MM.1S (cell line): Measurements from ENCODE around the gene KIF16B.

Experiments used
- DNase-seq: peaks from one replicate; pipeline ENCODE4 v3.0.0-alpha.2; 2015
- H2AFZ ChIP-seq: fragments of 300-600 bp; sonication (generic); 2 replicates; pipeline ENCODE4 v1.6.0; 2016; ENCODE audit warnings: antibody characterized with exemption, low read length
- H3F3A ChIP-seq: fragments of 300-600 bp; sonication (generic); 2 replicates; pipeline ENCODE4 v1.6.1; 2016; ENCODE audit warnings: mild to moderate bottlenecking, antibody characterized with exemption, low read length, moderate library complexity, mixed read lengths; ENCODE audit not compliant: insufficient read depth
- H3K27ac ChIP-seq: fragments of 300-600 bp; sonication (generic); 2 replicates; pipeline ENCODE4 v1.5.1; 2016; ENCODE audit warnings: mild to moderate bottlenecking, low read length
- H3K27me3 ChIP-seq: fragments of 300-600 bp; sonication (generic); replicated peaks from 2 replicates; pipeline ENCODE4 v1.6.0; 2016; ENCODE audit warnings: low read length; ENCODE audit not compliant: insufficient read depth
- H3K36me3 ChIP-seq: fragments of 300-600 bp; sonication (generic); replicated peaks from 2 replicates; pipeline ENCODE4 v1.6.1; 2016; ENCODE audit warnings: mild to moderate bottlenecking, low read length, mixed read lengths; ENCODE audit not compliant: insufficient read depth
- H3K4me1 ChIP-seq: fragments of 300-600 bp; sonication (generic); 2 replicates; pipeline ENCODE4 v1.6.1; 2016; ENCODE audit warnings: low read length, mixed read lengths
- H3K4me2 ChIP-seq: fragments of 300-600 bp; sonication (generic); 2 replicates; pipeline ENCODE4 v1.6.0; 2016; ENCODE audit warnings: low read depth, low read length
- H3K4me3 ChIP-seq: fragments of 300-600 bp; sonication (generic); 2 replicates; pipeline ENCODE4 v1.5.1; 2016; ENCODE audit warnings: low read length, mixed read lengths
- H3K79me2 ChIP-seq: fragments of 300-600 bp; sonication (generic); 2 replicates; pipeline ENCODE4 v1.6.1; 2016; ENCODE audit warnings: mixed run types, low read length, mixed read lengths
- H3K9ac ChIP-seq: fragments of 300-600 bp; sonication (generic); 2 replicates; pipeline ENCODE4 v1.6.1; 2016; ENCODE audit warnings: low read length, mixed read lengths
- H3K9me2 ChIP-seq: fragments of 300-600 bp; sonication (generic); replicated peaks from 2 replicates; pipeline ENCODE4 v1.6.1; 2016; ENCODE audit warnings: mild to moderate bottlenecking, low read length, mixed read lengths; ENCODE audit not compliant: insufficient read depth
- H3K9me3 ChIP-seq: fragments of 300-600 bp; sonication (generic); replicated peaks from 2 replicates; pipeline ENCODE4 v1.6.1; 2016; ENCODE audit warnings: mild to moderate bottlenecking, low read length, mixed read lengths; ENCODE audit not compliant: insufficient read depth
- H4K20me1 ChIP-seq: fragments of 300-600 bp; sonication (generic); 2 replicates; pipeline ENCODE4 v1.6.1; 2016; ENCODE audit warnings: mild to moderate bottlenecking, low read length, moderate library complexity, mixed read lengths; ENCODE audit not compliant: insufficient read depth
- CTCF ChIP-seq: fragments of 300-600 bp; sonication (generic); IDR thresholded peaks from 2 replicates; pipeline ENCODE4 v1.5.1; 2016; ENCODE audit warnings: antibody characterized with exemption, low read length, mixed read lengths
- EZH2 ChIP-seq: fragments of 300-600 bp; sonication (generic); optimal IDR thresholded peaks from 2 replicates; pipeline ENCODE3; 2017; ENCODE audit warnings: low read depth, mild to moderate bottlenecking, antibody characterized with exemption, low read length, mixed read lengths
- EZH2phosphoT487 ChIP-seq: fragments of 300-600 bp; sonication (generic); IDR thresholded peaks from 2 replicates; pipeline ENCODE4 v1.6.1; 2018; ENCODE audit warnings: antibody characterized with exemption, low read length

KIF16B gene

GRCh38 chr20:16516794-16517193 is 56.5 kb downstream of the KIF16B start:
- no peak overlapping the region for H3K4me3 ChIP-seq
- H3K4me2 ChIP-seq = no peak overlapping the region
- H3K36me3 ChIP-seq = no peaks in the 10 kb centered on the region
- no peak overlapping the region for H2AFZ ChIP-seq
- no peak overlapping the region for H3K27ac ChIP-seq
- no peak overlapping the region for H3K9ac ChIP-seq
- no peaks in the 10 kb centered on the region for H3K27me3 ChIP-seq
- H3K9me2 ChIP-seq = no peaks in the 10 kb centered on the region
- no peak for DNase-seq
- H4K20me1 ChIP-seq = no peaks in the 10 kb centered on the region
- TF ChIP-seq EZH2phosphoT487 (no peak), CTCF (no peak), EZH2 (no peak)
- no peaks in the 10 kb centered on the region for H3F3A ChIP-seq
- H3K4me1 ChIP-seq = no peaks in the 10 kb centered on the region
- no peaks in the 10 kb centered on the region for H3K79me2 ChIP-seq
- no peaks in the 10 kb centered on the region for H3K9me3 ChIP-seq

- TF ChIP-seq EZH2 = no peak
- no peak for TF ChIP-seq CTCF
- no peak for TF ChIP-seq EZH2phosphoT487
Observed at GRCh38 chr20:16515046-16515445, 58.2 kb downstream of the KIF16B start.

DNA sequence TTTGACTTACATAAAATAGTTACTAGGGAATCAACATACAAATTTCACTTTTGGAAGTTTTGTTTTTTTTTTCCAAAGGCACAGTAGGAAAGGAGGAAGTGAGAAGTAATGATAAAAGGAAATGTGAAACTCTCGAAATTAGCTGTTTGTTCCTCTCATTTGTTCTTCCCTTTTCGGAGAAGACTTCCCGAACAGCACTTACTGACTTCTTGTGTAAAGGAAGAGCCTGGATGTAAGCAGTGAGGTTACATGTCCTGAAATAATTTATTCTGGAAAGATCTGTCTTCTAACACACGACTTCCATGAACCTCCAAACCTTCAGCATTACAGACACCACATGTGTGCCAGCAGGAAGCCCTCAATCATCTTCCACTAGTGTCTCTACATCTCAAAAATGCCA is 59.1 kb downstream of the KIF16B start:
- no peak overlapping the region for H3K4me3 ChIP-seq
- TF ChIP-seq EZH2 = no peak
- no peak for TF ChIP-seq EZH2phosphoT487
- no peak for TF ChIP-seq CTCF
- DNase-seq = no peak
- no peaks in the 10 kb centered on the region for H3K4me1 ChIP-seq
- no peaks in the 10 kb centered on the region for H3K36me3 ChIP-seq
- H3K9me3 ChIP-seq = no peaks in the 10 kb centered on the region
- no peak overlapping the region for H3K27ac ChIP-seq
- H3F3A ChIP-seq = no peaks in the 10 kb centered on the region
- no peaks in the 10 kb centered on the region for H3K27me3 ChIP-seq
- no peak overlapping the region for H3K9ac ChIP-seq
- H2AFZ ChIP-seq = no peak overlapping the region
- no peaks in the 10 kb centered on the region for H4K20me1 ChIP-seq
- H3K9me2 ChIP-seq = no peaks in the 10 kb centered on the region
- H3K4me2 ChIP-seq = no peak overlapping the region
- H3K79me2 ChIP-seq = no peaks in the 10 kb centered on the region

More at GRCh38 chr20:16515046-16515445, 58.2 kb downstream of the KIF16B start:
- Histone ChIP-seq H2AFZ (no peak overlapping the region), H3K9me2 (no peaks in the 10 kb centered on the region), H4K20me1 (no peaks in the 10 kb centered on the region), H3K79me2 (no peaks in the 10 kb centered on the region), H3K4me2 (no peak overlapping the region), H3K9me3 (no peaks in the 10 kb centered on the region), H3K27ac (no peak overlapping the region), H3K9ac (no peak overlapping the region), H3K4me1 (no peaks in the 10 kb centered on the region), H3K4me3 (no peak overlapping the region), H3K27me3 (no peaks in the 10 kb centered on the region), H3K36me3 (no peaks in the 10 kb centered on the region), H3F3A (no peaks in the 10 kb centered on the region)
- DNase-seq = no peak
